A673 (cell line): ENCODE measurements around the gene REV3L. TPM values are rescaled to one million over a fixed set of nuclear protein-coding genes. Genes with fewer than 3 reads are reported as not detected.

Experiments
- BruUV-seq: library from RNA; stranded (reverse); fragments of 400-500 nt; replicated peaks from 2 replicates; lab custom pipeline; 2021; lab: Mats Ljungman, UMichigan
- CTCF ChIA-PET: fragments of 300-600 bp; sonication (Branson Sonifier 250); formaldehyde crosslinking; loops from one replicate; lab custom pipeline; 2022; ENCODE audit warnings: antibody characterized with exemption; lab: Charles Lee
- POLR2A ChIA-PET: fragments of 300-600 bp; sonication (Branson Sonifier 250); formaldehyde crosslinking; loops from one replicate; lab custom pipeline; 2022; ENCODE audit warnings: antibody characterized with exemption; ENCODE audit not compliant: low non-redundant PET; lab: Charles Lee
- DNase-seq: peaks from one replicate; pipeline ENCODE4 v3.0.0-alpha.2; 2015; ENCODE audit warnings: low spot score
- H3K27ac ChIP-seq: fragments of 200-600 bp; sonication (generic); 2 replicates; pipeline ENCODE4 v1.5.1; 2016; ENCODE audit warnings: mixed run types, low read depth, mild to moderate bottlenecking, mixed read lengths, antibody characterized with exemption, low read length; ENCODE audit not compliant: poor library complexity, severe bottlenecking
- H3K27me3 ChIP-seq: fragments of 200-600 bp; sonication (generic); replicated peaks from 2 replicates; pipeline ENCODE4 v1.6.1; 2017; ENCODE audit warnings: mixed run types, low read depth, mild to moderate bottlenecking, mixed read lengths, antibody characterized with exemption, low read length; ENCODE audit not compliant: insufficient read depth, poor library complexity
- H3K36me3 ChIP-seq: fragments of 200-600 bp; sonication (generic); 2 replicates; pipeline ENCODE4 v1.6.1; 2016; ENCODE audit warnings: mixed run types, mild to moderate bottlenecking, mixed read lengths, antibody characterized with exemption, low read length; ENCODE audit not compliant: insufficient read depth, poor library complexity, severe bottlenecking
- H3K4me1 ChIP-seq: fragments of 200-600 bp; sonication (generic); 2 replicates; pipeline ENCODE4 v1.6.1; 2017; ENCODE audit warnings: mixed run types, mild to moderate bottlenecking, mixed read lengths, antibody characterized with exemption, low read length; ENCODE audit not compliant: insufficient read depth, poor library complexity, severe bottlenecking
- H3K4me3 ChIP-seq: fragments of 200-600 bp; sonication (generic); 2 replicates; pipeline ENCODE4 v1.5.1; 2016; ENCODE audit warnings: low read depth, mixed run types, mild to moderate bottlenecking, mixed read lengths, low read length; ENCODE audit not compliant: poor library complexity, severe bottlenecking
- H3K9me3 ChIP-seq: fragments of 200-600 bp; sonication (generic); 2 replicates; pipeline ENCODE4 v1.6.1; 2016; ENCODE audit warnings: mixed run types, low read depth, mild to moderate bottlenecking, mixed read lengths, antibody characterized with exemption, low read length; ENCODE audit not compliant: poor library complexity, severe bottlenecking
- CTCF ChIP-seq: fragments of 300-800, 200-600 bp; sonication (generic); conservative IDR thresholded peaks from 2 replicates; pipeline ENCODE4 v1.5.1; 2017; ENCODE audit warnings: low read depth, mild to moderate bottlenecking, antibody characterized with exemption, low read length, moderate library complexity, mixed read lengths
- EZH2 ChIP-seq: fragments of 200-600 bp; sonication (generic); IDR thresholded peaks from 2 replicates; pipeline ENCODE4 v1.6.1; 2017; ENCODE audit warnings: borderline replicate concordance, low read depth, mild to moderate bottlenecking, mixed read lengths, antibody characterized with exemption, low read length; ENCODE audit not compliant: poor library complexity, severe bottlenecking
- intact Hi-C: fragments of 100-400 bp; cut with micrococcal nuclease; formaldehyde crosslinking; loops from one replicate; pipeline ENCODE4 v1.10.0; 2022; ENCODE audit not compliant: unreplicated experiment
- total RNA-seq: library from RNA; stranded (reverse); gene quantifications from 2 replicates; pipeline ENCODE4 v1.2.3, GENCODE V29; 2021

REV3L gene
- total RNA-seq, 1 experiment from 2014 or later, result 24.0 TPM

GRCh38 chr6:111381123-111381522, 101.9 kb downstream of the REV3L start:
- POLR2A ChIA-PET, result no interaction called here
- CTCF ChIA-PET, result no interaction called here
- TF ChIP-seq EZH2 (no peak), CTCF (no peak)
- intact Hi-C loops, result no loop called here
- Histone ChIP-seq H3K4me3 (no peak overlapping the region), H3K4me1 (no peaks in the 10 kb centered on the region), H3K27me3 (no peaks in the 10 kb centered on the region), H3K9me3 (no peaks in the 10 kb centered on the region), H3K27ac (no peak overlapping the region), H3K36me3 (peaks cover 56% of the 10 kb centered on the region)
- no TSS peak for BruUV-seq
- no peak for DNase-seq

GRCh38 chr6:111379831-111380230, 103.2 kb downstream of the REV3L start:
- intact Hi-C loops, result no loop called here
- CTCF ChIA-PET, result no interaction called here
- TF ChIP-seq EZH2 (no peak), CTCF (no peak)
- Histone ChIP-seq H3K36me3 (peaks cover 57% of the 10 kb centered on the region), H3K4me3 (no peak overlapping the region), H3K27me3 (no peaks in the 10 kb centered on the region), H3K4me1 (no peaks in the 10 kb centered on the region), H3K9me3 (no peaks in the 10 kb centered on the region), H3K27ac (no peak overlapping the region)
- no TSS peak for BruUV-seq
- DNase-seq, result no peak
- POLR2A ChIA-PET, result no interaction called here

- POLR2A ChIA-PET, result no interaction called here
- peaks cover 54% of the 10 kb centered on the region for H3K36me3 ChIP-seq
- CTCF ChIA-PET, result no interaction called here
- no TSS peak for BruUV-seq
- TF ChIP-seq CTCF, result no peak
- TF ChIP-seq EZH2, result no peak
- intact Hi-C loops, result no loop called here
- no peaks in the 10 kb centered on the region for H3K27me3 ChIP-seq
- no peak for DNase-seq
- H3K9me3 ChIP-seq, result no peaks in the 10 kb centered on the region
- H3K4me3 ChIP-seq, result no peak overlapping the region
- no peak overlapping the region for H3K27ac ChIP-seq
- H3K4me1 ChIP-seq, result no peaks in the 10 kb centered on the region
These were observed 103.7 kb downstream of the REV3L start for GRCh38 chr6:111379302-111379701.
